HCT116 (cell line): ENCODE results near the gene AKNAD1. TPM values are rescaled to one million over a fixed set of nuclear protein-coding genes. Genes with fewer than 3 reads are reported as not detected.

Experiments
- ATAC-seq: fragments of 200-7000 bp; cut with Tn5 transposase; 2 replicates; pipeline ENCODE4 v1.9.1; 2020; ENCODE audit warnings: mild to moderate bottlenecking, moderate library complexity
- BruUV-seq: library from RNA; stranded (reverse); fragments of 400-500 nt; replicated peaks from 2 replicates; lab custom pipeline; 2021; lab: Mats Ljungman, UMichigan
- CTCF ChIA-PET: fragments of 300-600 bp; sonication (Branson Sonifier 250); formaldehyde crosslinking; loops from one replicate; lab custom pipeline; 2021; ENCODE audit warnings: antibody characterized with exemption; lab: Charles Lee
- POLR2A ChIA-PET: fragments of 300-600, 350-600 bp; sonication (Branson Sonifier 250); formaldehyde crosslinking; loops from one replicate; lab custom pipeline; 2021; ENCODE audit warnings: antibody characterized with exemption; lab: Charles Lee
- RAD21 ChIA-PET, 2 experiments: fragments of 300-600 bp; sonication (Branson Sonifier 250); formaldehyde crosslinking; loops; one replicate each; lab custom pipeline; 2023; ENCODE audit warnings: low total read pairs in 2 of 2; ENCODE audit not compliant: uncharacterized antibody in 2 of 2, unreplicated experiment in 2 of 2, low non-redundant PET in 1 of 2; lab: Charles Lee
- DNase-seq: peaks from one replicate; pipeline ENCODE4 v3.0.0-alpha.2; 2010; ENCODE audit warnings: low read depth, low spot score
- H2AFZ ChIP-seq: fragments of 200-600 bp; shearing (Covaris generic), sonication (generic); 2 replicates; pipeline ENCODE4 v1.6.1; 2017; ENCODE audit warnings: low read depth, mixed run types, mixed read lengths, antibody characterized with exemption, low read length; ENCODE audit not compliant: poor library complexity, severe bottlenecking
- H3K27ac ChIP-seq: 2 replicates; pipeline ENCODE4 v1.5.1; 2012; ENCODE audit warnings: low read depth, low read length
- H3K27me3 ChIP-seq: fragments of 200-600 bp; sonication (generic); 2 replicates; pipeline ENCODE4 v1.6.1; 2016; ENCODE audit warnings: mixed run types, low read length, mixed read lengths; ENCODE audit not compliant: insufficient read depth
- H3K36me3 ChIP-seq, 2 experiments: fragments of 200-500 bp in 1 of 2; fragments of 200-600 bp in 1 of 2; sonication (Bioruptor generic) in 1 of 2; sonication (generic) in 1 of 2; 2 replicates each; pipeline versions ENCODE4 v1.5.1 to v1.6.1; 2014 to 2016; ENCODE audit warnings: low read length in 2 of 2, inconsistent platforms in 1 of 2, mixed read lengths in 1 of 2, mixed run types in 1 of 2; ENCODE audit not compliant: insufficient read depth in 2 of 2, control insufficient read depth in 1 of 2
- H3K4me1 ChIP-seq, 2 experiments: fragments of 200-600 bp in 1 of 2; sonication (generic) in 1 of 2; 2 replicates each; pipeline versions ENCODE4 v1.5.1 to v1.6.1; 2012 to 2017; ENCODE audit warnings: low read length in 2 of 2, inconsistent platforms in 1 of 2, mild to moderate bottlenecking in 1 of 2, mixed read lengths in 1 of 2, mixed run types in 1 of 2, moderate library complexity in 1 of 2; ENCODE audit not compliant: insufficient read depth in 2 of 2, control insufficient read depth in 1 of 2
- H3K4me2 ChIP-seq: fragments of 200-600 bp; sonication (generic); 2 replicates; pipeline ENCODE4 v1.6.1; 2017; ENCODE audit warnings: mixed run types, low read length, mixed read lengths
- H3K4me3 ChIP-seq, 2 experiments: fragments of 200-600 bp in 1 of 2; sonication (generic) in 1 of 2; replicated peaks in 1 of 2; 2 replicates each; pipeline ENCODE4 v1.5.1; 2011 to 2016; ENCODE audit warnings: low read length in 2 of 2, control low read depth in 1 of 2, low read depth in 1 of 2, mild to moderate bottlenecking in 1 of 2, mixed read lengths in 1 of 2, mixed run types in 1 of 2
- H3K79me2 ChIP-seq: fragments of 200-600 bp; sonication (generic); 2 replicates; pipeline ENCODE4 v1.6.1; 2017; ENCODE audit warnings: mild to moderate bottlenecking, mixed run types, low read length, moderate library complexity, mixed read lengths; ENCODE audit not compliant: insufficient read depth
- H3K9ac ChIP-seq: fragments of 200-600 bp; sonication (generic); 2 replicates; pipeline ENCODE4 v1.6.1; 2016; ENCODE audit warnings: low read length, mixed read lengths
- H3K9me2 ChIP-seq: fragments of 200-600 bp; sonication (generic), shearing (Covaris generic); 2 replicates; pipeline ENCODE4 v1.6.1; 2017; ENCODE audit warnings: mixed run types, mild to moderate bottlenecking, moderate library complexity; ENCODE audit not compliant: insufficient read depth
- H3K9me3 ChIP-seq, 2 experiments: fragments of 200-500 bp in 1 of 2; fragments of 200-600 bp in 1 of 2; sonication (Bioruptor generic) in 1 of 2; sonication (generic) in 1 of 2; 2 replicates each; pipeline ENCODE4 v1.6.1; 2014 to 2017; ENCODE audit warnings: low read length in 2 of 2, mixed read lengths in 2 of 2, inconsistent platforms in 1 of 2, low read depth in 1 of 2, mild to moderate bottlenecking in 1 of 2, mixed run types in 1 of 2, moderate library complexity in 1 of 2; ENCODE audit not compliant: control insufficient read depth in 1 of 2, insufficient read depth in 1 of 2
- H4K20me1 ChIP-seq: fragments of 200-600 bp; sonication (generic), shearing (Covaris generic); 2 replicates; pipeline ENCODE4 v1.6.1; 2017; ENCODE audit warnings: mixed run types, mild to moderate bottlenecking, moderate library complexity; ENCODE audit not compliant: insufficient read depth
- ATF3 ChIP-seq: IDR thresholded peaks from 2 replicates; pipeline ENCODE4 v1.6.1; 2012
- CEBPB ChIP-seq: IDR thresholded peaks from 2 replicates; pipeline ENCODE4 v1.6.1; 2012; ENCODE audit warnings: low read depth
- EGR1 ChIP-seq: IDR thresholded peaks from 2 replicates; pipeline ENCODE4 v1.6.1; 2012; ENCODE audit warnings: low read depth
- ELF1 ChIP-seq: IDR thresholded peaks from 2 replicates; pipeline ENCODE4 v1.6.1; 2012; ENCODE audit warnings: low read depth, borderline replicate concordance
- EZH2 ChIP-seq: fragments of 200-600 bp; sonication (generic); IDR thresholded peaks from 2 replicates; pipeline ENCODE4 v1.6.1; 2017; ENCODE audit warnings: antibody characterized with exemption, mixed run types
- EZH2phosphoT487 ChIP-seq: fragments of 200-600 bp; IDR thresholded peaks from 2 replicates; pipeline ENCODE4 v1.6.1; 2018; ENCODE audit warnings: antibody characterized with exemption, borderline replicate concordance
- MAX ChIP-seq: IDR thresholded peaks from 2 replicates; pipeline ENCODE4 v1.6.1; 2012
- POLR2A ChIP-seq: IDR thresholded peaks from 2 replicates; pipeline ENCODE4 v1.7.0; 2011; ENCODE audit warnings: borderline replicate concordance; ENCODE audit not compliant: insufficient read depth, insufficient read length; ENCODE audit errors: extremely low read depth
- POLR2AphosphoS5 ChIP-seq: IDR thresholded peaks from 2 replicates; pipeline ENCODE4 v1.6.1; 2011; ENCODE audit warnings: mild to moderate bottlenecking, low read depth, low read length, moderate library complexity
- RAD21 ChIP-seq: IDR thresholded peaks from 2 replicates; pipeline ENCODE4 v1.6.1; 2012; ENCODE audit warnings: low read depth, mild to moderate bottlenecking
- SP1 ChIP-seq: IDR thresholded peaks from 2 replicates; pipeline ENCODE4 v1.6.1; 2012; ENCODE audit warnings: low read depth
- SRF ChIP-seq: IDR thresholded peaks from 2 replicates; pipeline ENCODE4 v1.6.1; 2012; ENCODE audit warnings: low read depth
- TCF7L2 ChIP-seq: IDR thresholded peaks from 2 replicates; pipeline ENCODE4 v1.7.0; 2011; ENCODE audit warnings: borderline replicate concordance, inconsistent platforms; ENCODE audit not compliant: insufficient read depth, insufficient read length; ENCODE audit errors: extremely low read depth
- YY1 ChIP-seq: IDR thresholded peaks from 2 replicates; pipeline ENCODE4 v1.6.1; 2011; ENCODE audit warnings: low read length, low read depth, moderate library complexity, mild to moderate bottlenecking; ENCODE audit not compliant: insufficient replicate concordance; ENCODE audit errors: extremely low read depth
- ZBTB33 ChIP-seq: IDR thresholded peaks from 2 replicates; pipeline ENCODE4 v1.6.1; 2011; ENCODE audit warnings: mild to moderate bottlenecking, low read length, moderate library complexity; ENCODE audit not compliant: insufficient replicate concordance; ENCODE audit errors: extremely low read depth
- ZFX ChIP-seq: fragments of 450-650 bp; IDR thresholded peaks from 2 replicates; pipeline ENCODE4 v1.6.1; 2017
- intact Hi-C: fragments of 100-400 bp; cut with micrococcal nuclease; formaldehyde crosslinking; loops from 2 replicates; pipeline ENCODE4 v1.10.0; 2022
- total RNA-seq: library from RNA; stranded (reverse); gene quantifications from one replicate; pipeline ENCODE4 v1.2.1, GENCODE V29; 2021; ENCODE audit not compliant: unreplicated experiment
- TF ChIP-seq, protein P1 (sequence below): IDR thresholded peaks from 2 replicates; pipeline ENCODE4 v1.6.1; 2012; ENCODE audit warnings: low read depth
- TF ChIP-seq, protein P2 (sequence below), 3 experiments: fragments of 200-600 bp in 1 of 3; sonication (generic) in 1 of 3; IDR thresholded peaks in 2 of 3; conservative IDR thresholded peaks in 1 of 3; 2 replicates each; pipeline ENCODE4 v1.5.1; 2012 to 2017; ENCODE audit warnings: low read depth in 2 of 3, low read length in 2 of 3, antibody characterized with exemption in 1 of 3, borderline replicate concordance in 1 of 3, control low read depth in 1 of 3, mild to moderate bottlenecking in 1 of 3, mixed read lengths in 1 of 3, mixed run types in 1 of 3, moderate library complexity in 1 of 3; ENCODE audit not compliant: insufficient read depth in 1 of 3

Gene AKNAD1
- total RNA-seq, 1 experiment from 2014 or later = 0.15 TPM

- Histone ChIP-seq H4K20me1 (no peaks in the 10 kb centered on the region), H3K4me1 (no peaks in the 10 kb centered on the region), H3K9me2 (no peaks in the 10 kb centered on the region), H3K27me3 (no peaks in the 10 kb centered on the region), H2AFZ (no peak overlapping the region), H3K9me3 (no peaks in the 10 kb centered on the region), H3K79me2 (no peaks in the 10 kb centered on the region), H3K4me2 (no peak overlapping the region), H3K4me3 (no peak overlapping the region), H3K27ac (no peak overlapping the region), H3K36me3 (peaks cover 0 to 6% of the 10 kb centered on the region in 2 experiments; a peak in 1 of 4 replicates), H3K9ac (no peak overlapping the region)
- intact Hi-C loops = no loop called here
- BruUV-seq = no TSS peak
- no peak for ATAC-seq
- TF ChIP-seq EGR1 (no peak), CEBPB (no peak), TCF7L2 (no peak), SRF (no peak), RAD21 (no peak), ATF3 (no peak), ZFX (no peak), EZH2 (no peak), POLR2AphosphoS5 (no peak), POLR2A (no peak), EZH2phosphoT487 (no peak), ZBTB33 (no peak), SP1 (no peak), ELF1 (no peak), MAX (no peak), YY1 (no peak)
- TF ChIP-seq, protein P1, sequence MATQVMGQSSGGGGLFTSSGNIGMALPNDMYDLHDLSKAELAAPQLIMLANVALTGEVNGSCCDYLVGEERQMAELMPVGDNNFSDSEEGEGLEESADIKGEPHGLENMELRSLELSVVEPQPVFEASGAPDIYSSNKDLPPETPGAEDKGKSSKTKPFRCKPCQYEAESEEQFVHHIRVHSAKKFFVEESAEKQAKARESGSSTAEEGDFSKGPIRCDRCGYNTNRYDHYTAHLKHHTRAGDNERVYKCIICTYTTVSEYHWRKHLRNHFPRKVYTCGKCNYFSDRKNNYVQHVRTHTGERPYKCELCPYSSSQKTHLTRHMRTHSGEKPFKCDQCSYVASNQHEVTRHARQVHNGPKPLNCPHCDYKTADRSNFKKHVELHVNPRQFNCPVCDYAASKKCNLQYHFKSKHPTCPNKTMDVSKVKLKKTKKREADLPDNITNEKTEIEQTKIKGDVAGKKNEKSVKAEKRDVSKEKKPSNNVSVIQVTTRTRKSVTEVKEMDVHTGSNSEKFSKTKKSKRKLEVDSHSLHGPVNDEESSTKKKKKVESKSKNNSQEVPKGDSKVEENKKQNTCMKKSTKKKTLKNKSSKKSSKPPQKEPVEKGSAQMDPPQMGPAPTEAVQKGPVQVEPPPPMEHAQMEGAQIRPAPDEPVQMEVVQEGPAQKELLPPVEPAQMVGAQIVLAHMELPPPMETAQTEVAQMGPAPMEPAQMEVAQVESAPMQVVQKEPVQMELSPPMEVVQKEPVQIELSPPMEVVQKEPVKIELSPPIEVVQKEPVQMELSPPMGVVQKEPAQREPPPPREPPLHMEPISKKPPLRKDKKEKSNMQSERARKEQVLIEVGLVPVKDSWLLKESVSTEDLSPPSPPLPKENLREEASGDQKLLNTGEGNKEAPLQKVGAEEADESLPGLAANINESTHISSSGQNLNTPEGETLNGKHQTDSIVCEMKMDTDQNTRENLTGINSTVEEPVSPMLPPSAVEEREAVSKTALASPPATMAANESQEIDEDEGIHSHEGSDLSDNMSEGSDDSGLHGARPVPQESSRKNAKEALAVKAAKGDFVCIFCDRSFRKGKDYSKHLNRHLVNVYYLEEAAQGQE = no peak
- TF ChIP-seq, protein P2, sequence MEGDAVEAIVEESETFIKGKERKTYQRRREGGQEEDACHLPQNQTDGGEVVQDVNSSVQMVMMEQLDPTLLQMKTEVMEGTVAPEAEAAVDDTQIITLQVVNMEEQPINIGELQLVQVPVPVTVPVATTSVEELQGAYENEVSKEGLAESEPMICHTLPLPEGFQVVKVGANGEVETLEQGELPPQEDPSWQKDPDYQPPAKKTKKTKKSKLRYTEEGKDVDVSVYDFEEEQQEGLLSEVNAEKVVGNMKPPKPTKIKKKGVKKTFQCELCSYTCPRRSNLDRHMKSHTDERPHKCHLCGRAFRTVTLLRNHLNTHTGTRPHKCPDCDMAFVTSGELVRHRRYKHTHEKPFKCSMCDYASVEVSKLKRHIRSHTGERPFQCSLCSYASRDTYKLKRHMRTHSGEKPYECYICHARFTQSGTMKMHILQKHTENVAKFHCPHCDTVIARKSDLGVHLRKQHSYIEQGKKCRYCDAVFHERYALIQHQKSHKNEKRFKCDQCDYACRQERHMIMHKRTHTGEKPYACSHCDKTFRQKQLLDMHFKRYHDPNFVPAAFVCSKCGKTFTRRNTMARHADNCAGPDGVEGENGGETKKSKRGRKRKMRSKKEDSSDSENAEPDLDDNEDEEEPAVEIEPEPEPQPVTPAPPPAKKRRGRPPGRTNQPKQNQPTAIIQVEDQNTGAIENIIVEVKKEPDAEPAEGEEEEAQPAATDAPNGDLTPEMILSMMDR (IDR thresholded peaks at IDR 0.05 in 2 of 3, conservative IDR thresholded peaks at IDR 0.05 in 1 of 3; ENCODE audit: borderline replicate concordance in 1 of 3, insufficient read depth in 1 of 3, low read depth in 2 of 3, low read length in 2 of 3) = no peak
- CTCF ChIA-PET = no interaction called here
- POLR2A ChIA-PET = no interaction called here
- RAD21 ChIA-PET = no interaction called here
- DNase-seq = no peak
These were observed 57.9 kb downstream of the AKNAD1 start for GRCh38 chr1:108799001-108799400.
